ENCODE data around the gene BPHL.
"Not testable (repeated sequence)": the region's sequence is repeated elsewhere in the genome, so short reads cannot be mapped to it uniquely, and the experiment has no call there.

The BPHL gene

GRCh38 chr6:3122823-3123182, 4.3 kb downstream of the BPHL start:
- no peak for DNase-seq (ENCODE audit: low spot score)

GRCh38 chr6:3124667-3125066, 6.2 kb downstream of the BPHL start:
- DNase-seq (ENCODE audit: low spot score) = no peak

GRCh38 chr6:3125815-3126214, 7.3 kb downstream of the BPHL start:
- no peak for DNase-seq (ENCODE audit: low spot score)

GRCh38 chr6:3128356-3129108, 10.0 kb downstream of the BPHL start:
- no peak for DNase-seq (ENCODE audit: low spot score)

- no peak for DNase-seq (ENCODE audit: low spot score)
Observed at GRCh38 chr6:3131695-3132094, 13.2 kb downstream of the BPHL start.

- no peak for DNase-seq (ENCODE audit: low spot score)
Observed at GRCh38 chr6:3133515-3133914, 15.0 kb downstream of the BPHL start.

GRCh38 chr6:3135668-3136291, 17.3 kb downstream of the BPHL start:
- no peak for DNase-seq (ENCODE audit: low spot score)

- no peak for DNase-seq (ENCODE audit: low spot score)
Observed at GRCh38 chr6:3136292-3137011, 17.9 kb downstream of the BPHL start.

- DNase-seq (ENCODE audit: low spot score) = no peak
Observed at GRCh38 chr6:3137057-3137777, 18.7 kb downstream of the BPHL start.

- DNase-seq (ENCODE audit: low spot score) = not testable (repeated sequence)
Observed at GRCh38 chr6:3137873-3138272, 19.4 kb downstream of the BPHL start.

- DNase-seq (ENCODE audit: low spot score) = no peak
Observed at GRCh38 chr6:3138341-3138740, 19.8 kb downstream of the BPHL start.

- no peak for DNase-seq (ENCODE audit: low spot score)
Observed at GRCh38 chr6:3139090-3139903, 20.8 kb downstream of the BPHL start.

- no peak for DNase-seq (ENCODE audit: low spot score)
Observed at GRCh38 chr6:3140201-3140600, 21.7 kb downstream of the BPHL start.

GRCh38 chr6:3142536-3142935, 24.0 kb downstream of the BPHL start:
- DNase-seq (ENCODE audit: low spot score) = no peak

- no peak for DNase-seq (ENCODE audit: low spot score)
Observed at GRCh38 chr6:3143158-3143557, 24.6 kb downstream of the BPHL start.

- no peak for DNase-seq (ENCODE audit: low spot score)
Observed at GRCh38 chr6:3144571-3144970, 26.1 kb downstream of the BPHL start.

- DNase-seq (ENCODE audit: low spot score) = no peak
Observed at GRCh38 chr6:3147914-3148757, 29.6 kb downstream of the BPHL start.

- DNase-seq (ENCODE audit: low spot score) = no peak
Observed at GRCh38 chr6:3151691-3152090, 33.2 kb downstream of the BPHL start.

GRCh38 chr6:3152689-3153088, 34.2 kb downstream of the BPHL start:
- DNase-seq (ENCODE audit: low spot score) = no peak

GRCh38 chr6:3155416-3155815, 36.9 kb downstream of the BPHL start:
- not testable (repeated sequence) for DNase-seq (ENCODE audit: low spot score)

All from hepatic stellate cell (primary cell).